ENCODE data around the gene CACNB1.

DNA sequence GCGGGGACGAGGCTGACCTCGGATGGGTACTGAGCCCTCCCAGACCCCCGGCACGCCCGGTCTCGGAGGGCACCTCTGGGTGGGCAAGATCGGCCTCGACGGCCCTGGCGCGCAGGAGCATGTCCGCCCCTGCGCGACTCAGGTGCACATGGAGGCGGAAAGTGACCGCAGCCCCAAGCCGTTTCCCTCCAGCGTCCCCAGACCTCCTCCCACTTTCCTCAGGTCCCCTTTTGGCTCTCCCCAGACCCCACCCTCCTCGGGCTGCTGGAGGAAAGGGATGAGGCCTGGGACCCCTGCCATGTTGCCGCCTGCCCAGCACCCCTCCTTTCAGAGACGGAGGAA, 12.6 kb upstream of the CACNB1 start:
- TF ChIP-seq EZH2 (IDR thresholded peaks at IDR 0.05; ENCODE audit: insufficient read depth, poor library complexity, severe bottlenecking) (no peak), EZH2phosphoT487 (IDR thresholded peaks at IDR 0.05; ENCODE audit: insufficient read depth, low read depth) (no peak)
